Stimulated activated CD4-positive, alpha-beta T cell treated with anti-CD3 and anti-CD28 coated beads, TNF-alpha, amount 100 ng/mL, for 4 hours (primary cell): ENCODE results near the gene SUSD3.
"Not testable (repeated sequence)": the region's sequence is repeated elsewhere in the genome, so short reads cannot be mapped to it uniquely, and the experiment has no call there.

Source experiments
- DNase-seq, 3 experiments: peaks; one replicate each; pipeline ENCODE4 v3.0.0-alpha.2; 2020; ENCODE audit warnings: low read depth in 3 of 3

Gene SUSD3

GRCh38 chr9:93111001-93111370 is 52.5 kb downstream of the SUSD3 start:
- DNase-seq, result no peak

GRCh38 chr9:93111371-93112115 is 53.0 kb downstream of the SUSD3 start:
- DNase-seq, result no peak

GRCh38 chr9:93112116-93112863 is 53.8 kb downstream of the SUSD3 start:
- no peak for DNase-seq

- no peak for DNase-seq
Measured at GRCh38 chr9:93112864-93113389, 54.4 kb downstream of the SUSD3 start.

GRCh38 chr9:93114169-93114983 is 55.9 kb downstream of the SUSD3 start:
- no peak for DNase-seq

- no peak for DNase-seq
Measured at GRCh38 chr9:93114984-93115335, 56.5 kb downstream of the SUSD3 start.

GRCh38 chr9:93115486-93116071 is 57.1 kb downstream of the SUSD3 start:
- no peak for DNase-seq

GRCh38 chr9:93116072-93116961 is 57.8 kb downstream of the SUSD3 start:
- DNase-seq, result no peak

- not testable (repeated sequence) for DNase-seq
Measured at GRCh38 chr9:93117521-93117920, 59.0 kb downstream of the SUSD3 start.

GRCh38 chr9:93117924-93118862 is 59.7 kb downstream of the SUSD3 start:
- no peak for DNase-seq

- DNase-seq, result no peak
Measured at GRCh38 chr9:93118863-93119702, 60.6 kb downstream of the SUSD3 start.

GRCh38 chr9:93119703-93119952 is 61.1 kb downstream of the SUSD3 start:
- no peak for DNase-seq

GRCh38 chr9:93119953-93120845 is 61.7 kb downstream of the SUSD3 start:
- no peak for DNase-seq

- no peak for DNase-seq
Measured at GRCh38 chr9:93120846-93121315, 62.4 kb downstream of the SUSD3 start.

GRCh38 chr9:93121316-93122241 is 63.1 kb downstream of the SUSD3 start:
- DNase-seq, result no peak

- no peak for DNase-seq
Measured at GRCh38 chr9:93122721-93123221, 64.3 kb downstream of the SUSD3 start.
